ENCODE data around the gene GLT6D1. TPM values are rescaled to one million over a fixed set of nuclear protein-coding genes. Genes with fewer than 3 reads are reported as not detected.

The GLT6D1 gene
- total and polyA plus RNA-seq, 2 of the 4 experiments (the other 2 are of a cell fraction), result not detected

GRCh38 chr9:135605238-135605781, 34.0 kb downstream of the GLT6D1 start:
- Histone ChIP-seq H3K18ac (ENCODE audit: low read depth, low read length) (no peak overlapping the region), H3K4ac (ENCODE audit: low read depth, low read length) (no peak overlapping the region), H3K79me1 (ENCODE audit: low read depth in 1 of 2, low read length in 2 of 2) (no peaks in the 10 kb centered on the region), H3K27ac (ENCODE audit: insufficient read depth, low read length) (no peak overlapping the region), H3K14ac (replicated peaks; ENCODE audit: low read depth, low read length) (no peak overlapping the region), H3K36me3 (ENCODE audit: control insufficient read depth, insufficient read depth, low read length) (no peaks in the 10 kb centered on the region), H3K9ac (ENCODE audit: low read depth, low read length) (no peak overlapping the region), H2AK9ac (replicated peaks; ENCODE audit: low read depth, low read length, poor library complexity) (no peak overlapping the region), H4K8ac (ENCODE audit: low read depth in 2 of 2, low read length in 2 of 2) (no peak overlapping the region), H3K56ac (ENCODE audit: extremely low read depth, insufficient read depth, low read length) (no peak overlapping the region), H4K20me1 (ENCODE audit: insufficient read depth, low read length) (no peaks in the 10 kb centered on the region), H4K91ac (ENCODE audit: insufficient read depth, low read depth, low read length) (no peak overlapping the region), H3K9me1 (ENCODE audit: insufficient read depth, low read length) (no peaks in the 10 kb centered on the region), H3K23ac (ENCODE audit: low read depth, low read length) (no peak overlapping the region), H3K4me2 (ENCODE audit: low read depth, low read length) (no peak overlapping the region), H2BK15ac (ENCODE audit: low read depth, low read length) (no peak overlapping the region), H4K5ac (ENCODE audit: low read depth, low read length) (no peak overlapping the region), H2BK5ac (ENCODE audit: low read depth, low read length, poor library complexity, severe bottlenecking) (no peak overlapping the region), H3K4me3 (ENCODE audit: insufficient read depth, low read depth, low read length) (no peak overlapping the region), H2AK5ac (ENCODE audit: low read depth, low read length) (no peak overlapping the region), H3K4me1 (ENCODE audit: control insufficient read depth, insufficient read depth, low read length) (no peaks in the 10 kb centered on the region), H3K9me3 (ENCODE audit: control insufficient read depth, insufficient read depth, low read length) (no peaks in the 10 kb centered on the region), H3K27me3 (ENCODE audit: control insufficient read depth, insufficient read depth, low read length) (no peaks in the 10 kb centered on the region; the same call in 1 of the 2 replicates), H2BK120ac (ENCODE audit: low read depth, low read length) (no peak overlapping the region), H2AFZ (replicated peaks; ENCODE audit: low read length, poor library complexity) (peak overlapping the region; percentile 43), H2BK20ac (ENCODE audit: low read depth, low read length) (no peak overlapping the region)
- dilution Hi-C loops (cut with HindIII; ENCODE audit: low sequenced_read_pairs, unreplicated experiment) (no loop called here), in situ Hi-C loops (cut with MboI; ENCODE audit: low sequenced_read_pairs) (loop anchor here (25.0 kb wide), 1 partner anchor 332 kb away; no protein-coding TSS in a partner anchor), intact Hi-C loops (cut with micrococcal nuclease) (loop anchor here (10.0 kb wide), 1 partner anchor 189 kb away; no protein-coding TSS in a partner anchor)
- DNase-seq (no peak), ATAC-seq (ENCODE audit: low read depth) (no peak)
- ChIA-PET POLR2A (ENCODE audit: unreplicated experiment) (no interaction called here), CTCF (no interaction called here)
- no TSS peak for BruUV-seq (replicated peaks)
- no CpG with 5 or more reads among the region's 14 CpGs for WGBS, 2 experiments (ENCODE audit: extremely low coverage in 2 of 2, insufficient read length in 1 of 2)
- TF ChIP-seq USF2 (IDR thresholded peaks at IDR 0.05; ENCODE audit: low read depth, low read length) (no peak), SMC3 (IDR thresholded peaks at IDR 0.05; ENCODE audit: low read depth, low read length) (no peak), MAZ (IDR thresholded peaks at IDR 0.05; ENCODE audit: borderline replicate concordance, low read depth, low read length) (no peak), FOS (IDR thresholded peaks at IDR 0.05; ENCODE audit: low read depth, low read length) (no peak), BHLHE40 (IDR thresholded peaks at IDR 0.05; ENCODE audit: low read depth, low read length) (no peak), RAD21 (IDR thresholded peaks at IDR 0.05; ENCODE audit: low read length) (no peak), POLR2A (IDR thresholded peaks at IDR 0.05; ENCODE audit: low read depth, low read length) (no peak), CEBPB (IDR thresholded peaks at IDR 0.05; ENCODE audit: low read depth, low read length) (no peak), ELK1 (IDR thresholded peaks at IDR 0.05; ENCODE audit: borderline replicate concordance, low read depth, low read length) (no peak), MAFK (IDR thresholded peaks at IDR 0.05; ENCODE audit: low read depth, low read length) (no peak), RCOR1 (IDR thresholded peaks at IDR 0.05; ENCODE audit: insufficient replicate concordance, low read length) (no peak), RFX5 (IDR thresholded peaks at IDR 0.05; ENCODE audit: low read depth, low read length) (no peak), NFE2L2 (IDR thresholded peaks at IDR 0.05; ENCODE audit: low read depth, low read length) (no peak), CTCF (conservative IDR thresholded peaks at IDR 0.05; ENCODE audit: low read depth, low read length) (no peak)

Measured in IMR-90 (cell line).